Amniotic epithelial cell (primary cell): ENCODE data around the gene PLCL2.

Experiments used
- DNase-seq: peaks from one replicate; pipeline ENCODE4 v3.0.0-alpha.2; 2010; ENCODE audit warnings: low read depth

Gene PLCL2

GRCh38 chr3:17011728-17012338 lies 127.1 kb downstream of the PLCL2 start:
- no peak for DNase-seq

- DNase-seq, result no peak
These were observed 128.3 kb downstream of the PLCL2 start for GRCh38 chr3:17013050-17013449.

- no peak for DNase-seq
These were observed 128.8 kb downstream of the PLCL2 start for GRCh38 chr3:17013571-17013970.

GRCh38 chr3:17014284-17014683 lies 129.5 kb downstream of the PLCL2 start:
- no peak for DNase-seq

- no peak for DNase-seq
These were observed 130.0 kb downstream of the PLCL2 start for GRCh38 chr3:17014709-17015108.

DNA sequence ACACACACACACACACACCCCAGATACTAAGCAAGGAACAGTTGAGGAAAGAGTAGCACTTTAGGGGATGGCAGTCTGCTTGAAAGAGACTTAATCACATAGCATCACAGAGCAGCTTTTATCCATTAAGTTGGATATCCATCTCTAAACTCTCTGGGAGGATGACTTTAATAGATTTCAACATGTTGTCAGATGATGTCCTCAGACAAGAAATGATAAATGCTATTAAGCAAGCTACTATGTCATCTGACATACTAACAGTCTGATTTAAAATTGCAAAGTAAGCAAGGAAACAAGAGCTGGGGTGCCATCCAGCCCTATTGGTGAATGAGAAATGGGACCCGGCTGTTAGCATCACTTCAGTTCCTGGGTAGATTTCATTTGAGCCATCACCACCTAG lies 136.9 kb downstream of the PLCL2 start:
- no peak for DNase-seq

- no peak for DNase-seq
These were observed 138.4 kb downstream of the PLCL2 start for GRCh38 chr3:17023006-17023664.

DNA sequence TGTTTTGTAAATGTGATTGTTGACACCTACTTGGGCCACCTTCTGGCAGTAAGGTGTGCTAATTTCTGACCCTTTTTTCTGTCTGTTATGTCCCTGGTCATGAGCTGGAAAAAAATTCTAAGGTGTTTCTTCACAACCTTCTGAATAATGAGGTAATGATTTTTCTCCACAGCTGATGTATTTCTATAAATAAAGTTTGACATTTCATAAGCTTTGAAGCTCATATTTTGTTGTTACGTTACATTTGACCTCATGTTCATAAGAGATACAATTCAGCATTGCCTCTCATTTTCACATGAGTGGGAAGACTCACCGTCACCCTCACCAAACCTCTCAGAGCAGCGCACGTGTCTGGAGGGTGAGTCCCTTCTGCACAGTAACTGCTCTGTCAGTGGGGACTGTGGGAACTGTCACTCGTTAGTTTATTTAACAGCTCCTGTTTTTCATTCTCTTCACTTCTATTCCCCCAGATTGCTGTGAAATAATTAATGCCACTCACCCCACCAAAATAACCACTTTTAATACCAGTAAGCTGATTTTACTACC lies 140.9 kb downstream of the PLCL2 start:
- DNase-seq, result no peak

DNA sequence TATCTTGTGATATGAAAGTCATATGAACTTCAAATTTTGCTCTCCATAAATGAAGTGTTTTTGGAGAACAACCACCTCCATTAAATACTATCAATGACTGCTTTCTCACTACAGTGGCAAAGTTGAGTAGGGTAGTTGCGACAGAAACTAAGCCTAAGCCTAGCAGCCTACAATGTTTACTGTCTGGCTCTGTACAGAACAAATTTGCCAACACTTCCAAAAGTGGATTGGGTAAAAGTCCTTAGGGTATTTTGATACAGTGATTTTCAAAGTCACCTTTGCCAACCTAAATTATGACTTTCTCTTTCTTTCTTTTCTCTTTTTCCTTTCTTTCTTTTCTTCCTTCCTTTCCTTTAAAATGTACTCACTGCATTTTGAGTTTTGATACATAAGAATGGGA lies 142.6 kb downstream of the PLCL2 start:
- peak; percentile 3 for DNase-seq

DNA sequence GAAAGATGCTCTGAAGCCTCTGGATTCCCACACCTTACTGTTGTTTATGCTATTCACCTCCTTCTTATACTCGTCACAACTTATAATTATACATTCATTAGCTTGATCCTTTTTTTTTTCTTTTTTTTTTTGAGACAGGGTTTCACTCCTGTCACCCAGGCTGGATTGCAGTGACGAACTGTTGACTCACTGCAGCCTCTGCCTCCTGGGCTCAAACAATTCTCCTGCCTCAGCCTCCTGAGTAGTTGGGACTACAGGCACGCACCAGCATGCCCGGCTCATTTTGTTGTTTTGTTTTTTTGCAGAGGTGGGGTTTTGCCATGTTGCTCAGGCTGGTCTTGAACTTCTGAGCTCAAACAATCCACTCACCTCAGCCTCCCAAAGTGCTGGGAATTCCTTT lies 143.6 kb downstream of the PLCL2 start:
- DNase-seq, result no peak

GRCh38 chr3:17030438-17030837 lies 145.7 kb downstream of the PLCL2 start:
- no peak for DNase-seq

- no peak for DNase-seq
These were observed 146.3 kb downstream of the PLCL2 start for GRCh38 chr3:17030956-17031652.

GRCh38 chr3:17032407-17033034 lies 147.8 kb downstream of the PLCL2 start:
- DNase-seq, result peak; percentile 21

- DNase-seq, result peak; percentile 20
These were observed 148.9 kb downstream of the PLCL2 start for GRCh38 chr3:17033516-17034168.

- DNase-seq, result no peak
These were observed 150.3 kb downstream of the PLCL2 start for GRCh38 chr3:17035033-17035432.

- no peak for DNase-seq
These were observed 151.2 kb downstream of the PLCL2 start for GRCh38 chr3:17035966-17036365.

- no peak for DNase-seq
These were observed 153.4 kb downstream of the PLCL2 start for GRCh38 chr3:17038141-17038540.

DNA sequence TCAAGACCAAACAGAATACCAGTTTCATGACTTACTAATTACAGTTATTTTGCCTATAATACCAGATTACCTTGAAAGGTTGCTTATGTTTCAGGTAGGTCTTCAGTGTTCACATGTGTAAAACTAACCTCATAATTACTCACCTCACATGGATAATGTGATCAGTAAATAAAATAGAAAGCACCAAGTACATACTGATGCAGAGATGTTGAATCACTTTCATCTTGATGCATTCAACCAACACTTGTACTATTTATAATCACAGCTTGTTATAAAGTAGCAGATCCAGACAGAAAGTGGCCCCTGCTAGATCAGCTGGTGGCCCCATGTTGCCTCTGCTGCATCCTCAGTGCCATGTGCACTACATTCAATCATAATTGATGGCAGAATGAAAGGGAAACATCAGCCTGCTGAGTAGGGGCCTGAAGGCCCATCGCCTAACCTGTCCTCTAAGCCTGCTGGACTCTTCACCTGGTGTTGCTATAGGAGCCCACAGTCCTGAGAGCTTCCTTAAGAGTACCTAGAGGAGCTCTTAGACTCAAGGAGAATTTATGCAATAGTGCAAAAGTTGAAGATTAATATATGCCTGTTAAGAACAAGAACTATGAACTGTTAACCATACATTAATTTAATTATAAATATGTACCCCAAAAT lies 154.3 kb downstream of the PLCL2 start:
- DNase-seq, result no peak

DNA sequence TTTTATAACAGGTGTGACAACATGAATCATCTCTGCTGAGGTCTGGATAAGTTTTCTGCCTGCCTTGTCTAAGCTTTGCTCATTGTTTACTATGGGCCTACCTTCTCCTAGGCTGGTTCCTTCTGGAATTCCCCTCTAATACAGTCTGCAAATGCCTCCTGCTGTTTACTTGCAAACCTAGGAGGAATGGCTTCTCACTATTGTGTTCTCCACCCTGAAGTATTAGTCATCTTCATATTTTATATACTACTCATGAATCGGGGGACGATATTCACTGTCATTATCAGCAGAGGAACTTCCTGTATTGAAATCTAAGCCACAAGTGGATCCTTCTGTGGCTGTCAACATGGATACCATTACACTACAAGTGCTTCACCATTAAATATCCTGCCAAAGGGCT lies 154.8 kb downstream of the PLCL2 start:
- DNase-seq, result peak; percentile 74

DNA sequence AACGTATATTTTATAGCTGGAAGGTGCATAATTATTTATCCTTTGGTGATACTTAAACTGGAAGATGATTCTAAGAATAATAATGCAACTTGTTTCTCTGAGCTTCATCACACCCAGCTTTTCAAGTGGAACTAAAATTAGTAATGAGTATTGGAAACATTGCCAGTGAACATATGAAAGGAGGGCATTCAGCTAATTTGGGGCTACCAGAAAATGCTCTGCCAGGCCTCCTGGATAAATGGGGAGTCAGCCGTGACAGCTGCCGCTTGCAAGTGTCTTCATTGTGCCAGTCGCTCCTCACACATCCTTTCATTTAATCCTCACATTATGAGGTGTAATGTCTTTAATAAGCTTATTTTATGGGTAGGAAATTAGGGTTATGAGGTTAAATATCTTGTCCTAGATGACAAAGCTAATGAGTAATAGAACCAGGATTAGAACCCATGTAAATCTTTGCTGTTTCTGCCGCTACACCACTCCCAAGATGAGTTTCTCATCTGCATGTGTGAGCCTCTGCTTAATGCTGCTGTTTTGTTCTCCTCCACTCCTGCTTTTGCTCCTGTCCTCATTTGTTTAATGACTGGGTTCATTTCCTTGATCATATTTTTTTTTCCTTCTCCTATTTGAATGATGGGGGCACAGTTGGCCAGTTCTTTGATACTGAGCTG lies 155.7 kb downstream of the PLCL2 start:
- no peak for DNase-seq

DNA sequence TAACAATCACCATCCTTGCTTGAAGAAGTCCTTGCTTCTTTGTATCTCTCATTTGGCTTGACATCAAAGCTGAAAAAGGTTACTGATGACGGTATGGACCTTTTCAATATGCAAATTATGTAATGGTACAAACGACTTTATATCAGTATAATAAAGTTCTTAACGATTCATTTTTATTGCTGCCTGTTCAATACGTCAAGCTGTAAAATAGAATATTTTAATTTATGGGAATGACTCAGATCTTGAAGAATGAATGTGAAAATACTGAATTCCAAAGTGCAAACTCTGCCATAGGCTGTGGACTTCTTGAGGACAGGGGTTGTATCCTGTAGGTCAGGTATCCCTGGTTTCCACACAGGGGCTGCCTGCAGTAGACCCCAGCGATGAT lies 156.2 kb downstream of the PLCL2 start:
- DNase-seq, result no peak
